H1 (cell line): ENCODE results near the gene DNAJB13. TPM values are rescaled to one million over a fixed set of nuclear protein-coding genes. Genes with fewer than 3 reads are reported as not detected.

Experiments used
- BCL11A ChIP-seq, 2 experiments: IDR thresholded peaks; one replicate each; pipeline ENCODE4 v1.6.1; 2011; ENCODE audit warnings: low read depth in 2 of 2, low read length in 2 of 2, mild to moderate bottlenecking in 2 of 2
- CTCF ChIP-seq, 3 experiments: IDR thresholded peaks; 1 replicate in 2 of 3; 2 replicates in 1 of 3; pipeline versions ENCODE4 v1.5.1 to v1.6.1; 2011; ENCODE audit warnings: low read length in 3 of 3, mild to moderate bottlenecking in 3 of 3, inconsistent platforms in 2 of 3, low read depth in 1 of 3, moderate library complexity in 1 of 3; ENCODE audit not compliant: insufficient read depth in 1 of 3; ENCODE audit errors: control extremely low read depth in 1 of 3
- GABPA ChIP-seq: IDR thresholded peaks from 2 replicates; pipeline ENCODE4 v1.6.1; 2011; ENCODE audit warnings: mild to moderate bottlenecking, low read length, moderate library complexity, borderline replicate concordance; ENCODE audit not compliant: insufficient read depth
- JUN ChIP-seq: IDR thresholded peaks from 2 replicates; pipeline ENCODE4 v1.6.1; 2011; ENCODE audit warnings: low read depth, mild to moderate bottlenecking, improper control_type of control experiment, low read length
- SIN3A ChIP-seq, 2 experiments: IDR thresholded peaks in 1 of 2; conservative IDR thresholded peaks in 1 of 2; 2 replicates each; pipeline ENCODE4 v1.6.1; 2011 to 2012; ENCODE audit warnings: low read length in 2 of 2, improper control_type of control experiment in 1 of 2, low read depth in 1 of 2, mild to moderate bottlenecking in 1 of 2
- SP4 ChIP-seq: IDR thresholded peaks from 2 replicates; pipeline ENCODE4 v1.6.1; 2012; ENCODE audit warnings: low read length, inconsistent platforms
- ZNF274 ChIP-seq: IDR thresholded peaks from 2 replicates; pipeline ENCODE4 v1.7.0; 2012; ENCODE audit warnings: low read length, borderline replicate concordance; ENCODE audit errors: extremely low read depth
- polyA plus RNA-seq, 7 experiments: library from polyadenylated mRNA; depleted of rRNA in 3 of 7; stranded (reverse) in 5 of 7; unstranded in 2 of 7; fragments of >200 nt in 5 of 7; fragments of 200-250 nt in 2 of 7; gene quantifications; 1 replicate in 5 of 7; 2 replicates in 1 of 7; 4 replicates in 1 of 7; pipeline versions ENCODE4 v1.2.1 to v1.2.3, GENCODE V29; 2011 to 2013; ENCODE audit warnings: missing spikeins in 2 of 7, mixed read lengths in 2 of 7
- total RNA-seq: library from RNA; stranded (reverse); fragmentation: NEBNext Ultra II Directional; extraction: Animal tissue kit (Norgen Biotek cat#: 25700); gene quantifications from 2 replicates; pipeline ENCODE4 v1.2.1, GENCODE V29; 2021

The DNAJB13 gene
- total and polyA plus RNA-seq, 2 of the 8 experiments (the other 6 are each of a cell fraction or from before 2014, with no cell fraction given) = 0.27 TPM; not detected in 1

- no peak for TF ChIP-seq SIN3A (conservative IDR thresholded peaks at IDR 0.05 in 1 of 2, IDR thresholded peaks at IDR 0.05 in 1 of 2; ENCODE audit: low read depth in 1 of 2, low read length in 2 of 2)
- no peak for TF ChIP-seq CTCF (IDR thresholded peaks at IDR 0.05; ENCODE audit: control extremely low read depth in 1 of 3, insufficient read depth in 1 of 3, low read depth in 1 of 3, low read length in 3 of 3)
- no peak for TF ChIP-seq BCL11A (IDR thresholded peaks at IDR 0.05; ENCODE audit: low read depth in 2 of 2, low read length in 2 of 2)
- no peak for TF ChIP-seq GABPA
- TF ChIP-seq SP4 = no peak
- no peak for TF ChIP-seq ZNF274
- TF ChIP-seq JUN = no peak
Measured at GRCh38 chr11:74009675-74010305, 59.0 kb downstream of the DNAJB13 start (continued).
